Thoracic aorta (tissue), 2 donors: ENCODE results near the gene ALDH3A1. TPM values are rescaled to one million over a fixed set of nuclear protein-coding genes. Genes with fewer than 3 reads are reported as not detected.

Experiments
- ATAC-seq: fragments of 150-250 bp; one replicate; pipeline ENCODE4 v1.8.0; 2017; ENCODE audit warnings: low read depth; ENCODE audit not compliant: insufficient number of reproducible peaks, low FRiP score
- DNase-seq: peaks from one replicate; pipeline ENCODE4 v3.0.0-alpha.2; 2020; ENCODE audit warnings: low spot score
- H3K27ac ChIP-seq, 2 donors: fragments of 200-600 bp; sonication (generic); 1 replicate in 1 of 2; 2 replicates in 1 of 2; pipeline ENCODE4 v1.5.1; 2016; ENCODE audit warnings: mild to moderate bottlenecking in 2 of 2, moderate library complexity in 2 of 2
- H3K27me3 ChIP-seq: fragments of 200-600 bp; sonication (generic); replicated peaks from 2 replicates; pipeline ENCODE4 v1.6.0; 2016; ENCODE audit warnings: mild to moderate bottlenecking; ENCODE audit not compliant: insufficient read depth
- H3K36me3 ChIP-seq: fragments of 200-600 bp; sonication (generic); one replicate; pipeline ENCODE4 v1.5.1; 2016
- H3K4me1 ChIP-seq, 2 donors: fragments of 200-600 bp; sonication (generic); 1 replicate in 1 of 2; 2 replicates in 1 of 2; pipeline versions ENCODE4 v1.5.1 to v1.6.0; 2016; ENCODE audit warnings: low read depth in 2 of 2, mild to moderate bottlenecking in 1 of 2; ENCODE audit not compliant: control insufficient read depth in 1 of 2
- H3K4me3 ChIP-seq: fragments of 200-600 bp; sonication (generic); 2 replicates; pipeline ENCODE4 v1.5.1; 2016; ENCODE audit warnings: mild to moderate bottlenecking
- H3K9me3 ChIP-seq: fragments of 200-600 bp; sonication (generic); 2 replicates; pipeline ENCODE4 v1.5.1; 2016
- CTCF ChIP-seq: fragments of 200-600 bp; sonication (generic); IDR thresholded peaks from one replicate; pipeline ENCODE4 v1.5.1; 2019; ENCODE audit warnings: antibody characterized with exemption
- total RNA-seq, 2 donors: library from RNA; depleted of rRNA; stranded (reverse); fragments of >200 nt; gene quantifications; one replicate each; pipeline versions ENCODE4 v1.1.0 to v1.2.3, GENCODE V29; 2016

Gene ALDH3A1
- total RNA-seq, 2 donors from 2014 or later: 3.2 to 21.2 TPM

- H3K27me3 ChIP-seq: no peaks in the 10 kb centered on the region
- no peak overlapping the region for H3K27ac ChIP-seq
- no peaks in the 10 kb centered on the region for H3K36me3 ChIP-seq
- H3K4me3 ChIP-seq: no peak overlapping the region
- ATAC-seq (no peak), DNase-seq (no peak)
- TF ChIP-seq CTCF: no peak
- no peaks in the 10 kb centered on the region for H3K9me3 ChIP-seq
- peaks cover 0 to 25% of the 10 kb centered on the region in 2 donors for H3K4me1 ChIP-seq
These were observed 859 bp downstream of the ALDH3A1 start for GRCh38 chr17:19747159-19747719.

- Histone ChIP-seq H3K27me3 (no peaks in the 10 kb centered on the region), H3K4me3 (no peak overlapping the region), H3K36me3 (no peaks in the 10 kb centered on the region), H3K9me3 (no peaks in the 10 kb centered on the region), H3K4me1 (peaks cover 0 to 20% of the 10 kb centered on the region in 2 donors), H3K27ac (no peak overlapping the region)
- ATAC-seq (no peak), DNase-seq (no peak)
- TF ChIP-seq CTCF: no peak
These were observed 1.6 kb downstream of the ALDH3A1 start for GRCh38 chr17:19746517-19746916.

GRCh38 chr17:19744922-19745757 lies 3.0 kb downstream of the ALDH3A1 start:
- peak; percentile 95 for TF ChIP-seq CTCF
- Histone ChIP-seq H3K4me1 (peaks cover 0 to 20% of the 10 kb centered on the region in 2 donors), H3K4me3 (peak overlapping the region; percentile 73), H3K27me3 (no peaks in the 10 kb centered on the region), H3K36me3 (no peaks in the 10 kb centered on the region), H3K9me3 (no peaks in the 10 kb centered on the region), H3K27ac (no peak overlapping the region)
- ATAC-seq (peak; percentile 39), DNase-seq (peak; percentile 73)

- no peak overlapping the region for H3K27ac ChIP-seq
- H3K9me3 ChIP-seq: no peaks in the 10 kb centered on the region
- H3K36me3 ChIP-seq: no peaks in the 10 kb centered on the region
- H3K27me3 ChIP-seq: no peaks in the 10 kb centered on the region
- TF ChIP-seq CTCF: no peak
- ATAC-seq (no peak), DNase-seq (no peak)
- peak overlapping the region; percentile 73 for H3K4me3 ChIP-seq
- H3K4me1 ChIP-seq: peaks cover 0 to 20% of the 10 kb centered on the region in 2 donors
These were observed 3.6 kb downstream of the ALDH3A1 start for GRCh38 chr17:19744492-19744891.
